HG02571 (cell line): Measurements from ENCODE around the gene ZSCAN16.
"Not testable (repeated sequence)": the region's sequence is repeated elsewhere in the genome, so short reads cannot be mapped to it uniquely, and the experiment has no call there.

ENCODE experiments used
- ATAC-seq: cut with Tn5 transposase; IDR thresholded peaks from one replicate; pipeline ENCODE4 v1.9.1; 2021; ENCODE audit warnings: mild to moderate bottlenecking, moderate library complexity; ENCODE audit not compliant: unreplicated experiment

The ZSCAN16 gene

DNA sequence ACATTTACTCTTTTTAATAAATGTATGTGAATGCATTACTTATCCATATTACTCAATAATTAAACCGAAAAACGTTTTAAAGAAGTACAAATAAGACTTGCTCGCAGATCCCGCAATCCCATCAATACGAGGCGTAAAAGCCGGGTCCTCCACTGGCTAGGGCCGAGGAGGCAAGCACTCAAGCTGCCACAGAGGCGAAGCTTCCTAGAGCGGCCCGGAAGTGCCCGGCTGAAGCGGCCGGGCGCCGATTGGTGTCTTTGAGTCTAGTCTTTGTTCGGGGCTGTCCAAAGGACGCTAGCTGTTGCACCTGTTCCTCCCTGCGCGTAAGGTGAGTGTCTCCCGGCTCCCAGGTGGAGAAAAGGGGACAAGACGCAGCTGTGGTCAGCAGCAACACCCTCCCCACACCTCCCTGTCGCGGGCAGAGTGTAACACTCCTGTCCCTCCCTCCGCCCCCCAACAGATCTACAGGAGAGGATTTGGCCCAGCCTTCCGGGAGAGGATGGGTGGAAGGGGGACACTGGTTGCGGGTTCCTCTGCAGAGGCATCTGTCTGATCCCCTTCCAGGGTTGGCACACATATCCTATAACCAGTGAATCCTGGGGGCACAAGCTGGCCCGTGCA lies at the start of gene ZSCAN16:
Gene ZSCAN16, plus strand, starts transcription at position 260 of the 621 bp plus-strand sequence. CDS start 835 bp downstream, outside the sequence.
- peak; percentile 97 for ATAC-seq

GRCh38 chr6:28078050-28078449 lies 46.4 kb upstream of the ZSCAN16 start:
- ATAC-seq = no peak

DNA sequence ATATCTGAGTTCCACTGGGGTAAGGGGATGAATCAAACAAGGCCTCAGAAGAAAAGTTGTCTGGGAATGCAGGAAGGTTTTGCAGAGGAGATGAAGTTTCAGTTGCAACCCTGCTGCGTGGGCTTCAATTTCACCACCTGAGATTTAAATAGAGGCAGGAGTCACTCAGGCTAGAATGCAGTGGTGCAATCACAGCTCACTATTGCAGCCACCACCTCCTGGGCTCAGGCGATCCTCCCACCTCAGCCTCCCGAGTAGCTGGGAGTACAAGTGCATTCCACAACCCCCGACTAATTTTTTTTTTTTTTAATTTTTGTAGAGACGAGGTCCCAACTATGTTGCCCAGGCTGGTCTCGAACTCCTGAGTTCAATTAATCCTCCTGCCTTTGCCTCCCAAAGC lies 45.6 kb upstream of the ZSCAN16 start:
- ATAC-seq = no peak

DNA sequence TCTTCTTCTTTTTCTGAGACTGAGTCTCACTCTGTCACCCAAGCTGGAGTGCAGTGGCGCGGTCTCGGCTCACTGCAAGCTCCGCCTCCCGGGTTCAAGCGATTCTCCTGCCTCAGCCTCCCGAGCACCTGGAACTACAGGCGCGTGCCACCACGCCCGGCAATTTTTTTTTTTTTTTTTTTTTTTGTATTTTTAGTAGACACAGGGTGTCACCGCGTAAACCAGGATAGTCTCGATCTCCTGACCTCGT lies 44.1 kb upstream of the ZSCAN16 start, which contains the start of gene ZNF165:
Gene ZNF165, plus strand, starts transcription at position 188 of the 250 bp plus-strand sequence. CDS start 4,913 bp downstream, outside the sequence.
- peak; percentile 7 for ATAC-seq

- ATAC-seq = peak; percentile 79
Measured at GRCh38 chr6:28080631-28081485, 43.6 kb upstream of the ZSCAN16 start.

GRCh38 chr6:28081486-28081751 lies 43.0 kb upstream of the ZSCAN16 start:
- ATAC-seq = peak; percentile 44

DNA sequence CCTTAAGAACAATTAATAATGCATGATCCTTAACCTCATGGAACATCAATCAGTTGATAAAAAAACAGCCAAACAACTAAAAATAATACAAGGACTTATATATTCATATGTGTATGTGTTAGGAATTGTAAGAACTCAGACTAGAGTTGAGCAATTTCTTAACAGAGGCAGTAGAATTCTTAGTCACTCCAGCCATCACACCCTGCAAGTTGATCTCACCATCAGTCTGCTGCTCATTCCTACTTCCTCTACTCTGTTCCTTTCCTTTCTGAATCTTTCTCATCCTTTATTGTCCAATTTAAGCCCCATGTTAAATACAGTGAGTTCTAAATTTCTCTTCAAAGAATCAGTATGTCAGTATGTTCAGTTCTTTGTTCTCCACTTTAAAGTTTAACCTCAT lies 41.5 kb upstream of the ZSCAN16 start:
- no peak for ATAC-seq

DNA sequence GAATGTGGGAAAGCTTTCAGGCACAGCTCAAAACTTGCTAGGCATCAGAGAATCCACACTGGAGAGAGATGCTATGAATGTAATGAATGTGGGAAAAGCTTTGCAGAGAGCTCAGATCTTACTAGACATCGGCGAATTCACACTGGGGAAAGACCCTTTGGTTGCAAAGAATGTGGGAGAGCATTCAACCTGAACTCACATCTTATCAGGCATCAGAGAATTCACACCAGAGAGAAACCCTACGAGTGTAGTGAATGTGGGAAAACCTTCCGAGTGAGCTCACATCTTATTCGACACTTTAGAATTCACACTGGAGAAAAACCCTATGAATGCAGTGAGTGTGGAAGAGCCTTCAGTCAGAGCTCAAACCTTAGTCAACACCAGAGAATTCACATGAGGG lies 35.4 kb upstream of the ZSCAN16 start:
- no peak for ATAC-seq

DNA sequence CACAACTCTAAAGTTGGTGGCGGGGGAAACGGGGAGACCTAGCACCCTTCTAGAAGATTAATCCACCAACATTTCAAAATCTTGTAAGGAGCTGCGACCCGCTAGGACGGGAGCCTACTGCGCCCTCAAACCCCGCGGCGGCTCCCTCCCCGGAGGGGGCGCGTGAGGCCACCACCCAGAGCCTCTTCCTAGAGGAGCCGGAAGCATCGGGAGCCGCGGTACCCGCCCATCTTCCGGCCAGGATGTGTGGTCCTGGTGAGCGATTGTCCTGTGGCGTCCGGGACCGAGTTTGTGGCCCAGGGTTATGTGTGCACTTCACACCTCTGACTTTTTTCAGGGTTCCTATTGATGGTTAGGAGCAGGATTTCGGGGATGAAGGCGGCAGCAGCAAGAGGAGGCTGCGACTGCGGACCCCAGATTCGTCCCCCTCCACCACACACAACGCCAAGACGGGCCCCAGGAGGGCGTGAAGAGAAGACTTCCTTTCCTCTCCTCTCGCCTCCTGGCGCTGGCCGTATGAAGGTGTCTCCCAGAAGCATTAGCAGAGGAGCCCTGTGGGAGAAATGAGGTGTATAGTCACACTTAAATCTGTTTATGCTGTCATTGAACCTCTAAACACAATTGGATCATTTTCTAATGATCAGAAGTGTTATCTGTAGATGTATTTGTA lies 33.4 kb upstream of the ZSCAN16 start:
- ATAC-seq = no peak

DNA sequence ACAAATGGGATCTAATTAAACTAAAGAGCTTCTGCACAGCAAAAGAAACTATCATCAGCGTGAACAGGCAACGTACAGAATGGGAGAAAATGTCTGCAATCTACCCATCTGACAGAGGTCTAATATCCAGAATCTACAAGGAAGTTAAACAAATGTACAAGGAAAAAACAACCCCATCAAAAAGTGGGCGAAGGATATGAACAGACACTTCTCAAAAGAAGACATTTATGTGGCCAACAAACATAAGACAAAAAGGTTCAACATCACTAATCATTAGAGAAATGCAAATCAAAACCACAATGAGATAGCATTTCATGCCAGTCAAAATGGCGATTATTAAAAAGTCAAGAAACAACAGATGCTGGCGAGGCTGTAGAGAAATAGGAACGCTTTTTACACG lies 22.2 kb upstream of the ZSCAN16 start:
- not testable (repeated sequence) for ATAC-seq

GRCh38 chr6:28102699-28103098 lies 21.7 kb upstream of the ZSCAN16 start:
- ATAC-seq = not testable (repeated sequence)

GRCh38 chr6:28104392-28105244 lies 19.8 kb upstream of the ZSCAN16 start:
- ATAC-seq = peak; percentile 96

DNA sequence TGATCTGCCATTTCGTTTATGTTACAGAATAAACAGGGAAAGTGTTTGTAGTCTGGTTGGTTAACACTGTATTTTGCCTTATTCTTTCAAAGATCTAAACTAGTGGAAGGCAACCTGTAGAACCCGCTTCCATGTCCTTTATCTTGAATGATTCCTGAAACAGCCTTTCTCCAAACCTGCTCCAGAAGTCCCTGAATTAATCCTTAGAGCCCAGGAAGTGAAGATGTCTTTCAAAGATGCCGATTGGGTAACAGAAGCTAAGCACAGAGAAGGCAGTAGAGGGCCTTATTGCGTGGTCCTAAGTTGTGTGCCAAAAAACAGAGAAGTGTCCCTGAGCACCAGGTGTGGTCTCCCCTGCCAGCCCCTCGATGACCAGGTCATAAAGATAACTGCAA lies 19.2 kb upstream of the ZSCAN16 start:
- ATAC-seq = no peak

DNA sequence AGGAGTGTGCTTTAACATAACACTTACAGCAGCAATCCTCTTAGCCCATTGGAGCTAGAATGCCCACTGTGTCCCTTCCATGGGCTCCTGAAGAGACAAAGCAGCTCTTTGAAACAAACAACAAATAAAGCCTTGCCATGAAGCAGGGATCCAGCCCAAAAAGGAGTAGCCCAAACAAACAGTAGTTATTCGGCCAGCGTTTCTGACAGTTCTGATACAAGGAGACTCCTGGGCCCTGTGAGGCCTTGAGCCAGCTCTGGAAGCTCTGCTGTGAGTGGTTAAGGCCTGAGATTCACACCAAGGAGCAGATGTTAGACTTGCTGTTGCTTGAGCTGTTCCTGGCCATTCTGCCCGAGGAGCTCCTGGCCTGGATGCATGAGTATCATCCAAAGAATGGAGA lies 16.9 kb upstream of the ZSCAN16 start:
- no peak for ATAC-seq

- ATAC-seq = no peak
Measured at GRCh38 chr6:28111964-28112363, 12.4 kb upstream of the ZSCAN16 start.

- ATAC-seq = no peak
Measured at GRCh38 chr6:28115799-28116198, 8.6 kb upstream of the ZSCAN16 start.

- ATAC-seq = no peak
Measured at GRCh38 chr6:28117386-28118050, 6.9 kb upstream of the ZSCAN16 start.

DNA sequence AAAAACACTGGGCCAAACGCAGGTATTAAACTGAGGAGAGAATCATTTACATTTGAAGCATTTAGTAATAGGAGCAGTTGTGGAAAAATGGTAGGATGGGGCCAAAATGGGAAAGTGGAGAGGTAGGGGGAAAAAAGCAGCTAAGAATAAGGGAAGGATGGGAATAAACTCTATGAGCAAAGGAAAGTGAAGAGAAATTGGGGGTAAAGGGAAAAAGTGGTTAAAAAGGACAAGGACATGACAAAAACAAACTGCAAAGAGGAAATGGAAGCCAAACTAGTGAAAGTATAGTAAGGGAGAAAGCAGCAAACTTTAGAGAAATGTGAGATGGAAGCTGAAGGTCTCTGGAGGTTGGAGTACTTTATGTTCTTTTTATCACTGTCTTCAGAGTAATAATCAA lies 6.2 kb upstream of the ZSCAN16 start:
- ATAC-seq = no peak

GRCh38 chr6:28121876-28122275 lies 2.5 kb upstream of the ZSCAN16 start:
- no peak for ATAC-seq

DNA sequence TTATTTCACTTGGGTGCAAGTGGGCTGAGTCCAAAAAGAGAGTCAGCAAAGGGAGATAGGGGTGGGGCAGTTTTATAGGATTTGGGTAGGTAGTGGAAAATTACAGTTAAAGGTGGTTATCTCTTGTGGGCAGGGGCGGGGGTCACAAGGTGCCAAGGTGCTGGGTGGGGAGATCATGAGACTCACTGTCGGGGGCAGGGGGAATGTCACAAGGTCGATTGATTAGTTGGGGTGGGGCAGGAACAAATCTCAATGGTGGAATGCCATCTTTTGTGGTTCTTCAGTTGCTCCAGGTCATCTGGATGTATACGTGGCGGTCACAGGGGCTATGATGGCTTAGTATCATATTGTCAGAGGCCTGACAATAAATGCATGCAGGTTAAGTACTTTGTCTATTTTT lies 2.1 kb upstream of the ZSCAN16 start:
- not testable (repeated sequence) for ATAC-seq

- ATAC-seq = peak; percentile 21
Measured at GRCh38 chr6:28124971-28125353, 553 bp downstream of the ZSCAN16 start.
